GM12873 (cell line): ENCODE results near the gene KCNN3.

ENCODE experiments used
- TF ChIP-seq, protein P1 (sequence below): IDR thresholded peaks from 2 replicates; pipeline ENCODE4 v1.5.1; 2012; ENCODE audit warnings: low read depth, mild to moderate bottlenecking, moderate library complexity, low read length, control low read depth; ENCODE audit not compliant: insufficient read depth; ENCODE audit errors: missing control alignments

KCNN3 gene

DNA sequence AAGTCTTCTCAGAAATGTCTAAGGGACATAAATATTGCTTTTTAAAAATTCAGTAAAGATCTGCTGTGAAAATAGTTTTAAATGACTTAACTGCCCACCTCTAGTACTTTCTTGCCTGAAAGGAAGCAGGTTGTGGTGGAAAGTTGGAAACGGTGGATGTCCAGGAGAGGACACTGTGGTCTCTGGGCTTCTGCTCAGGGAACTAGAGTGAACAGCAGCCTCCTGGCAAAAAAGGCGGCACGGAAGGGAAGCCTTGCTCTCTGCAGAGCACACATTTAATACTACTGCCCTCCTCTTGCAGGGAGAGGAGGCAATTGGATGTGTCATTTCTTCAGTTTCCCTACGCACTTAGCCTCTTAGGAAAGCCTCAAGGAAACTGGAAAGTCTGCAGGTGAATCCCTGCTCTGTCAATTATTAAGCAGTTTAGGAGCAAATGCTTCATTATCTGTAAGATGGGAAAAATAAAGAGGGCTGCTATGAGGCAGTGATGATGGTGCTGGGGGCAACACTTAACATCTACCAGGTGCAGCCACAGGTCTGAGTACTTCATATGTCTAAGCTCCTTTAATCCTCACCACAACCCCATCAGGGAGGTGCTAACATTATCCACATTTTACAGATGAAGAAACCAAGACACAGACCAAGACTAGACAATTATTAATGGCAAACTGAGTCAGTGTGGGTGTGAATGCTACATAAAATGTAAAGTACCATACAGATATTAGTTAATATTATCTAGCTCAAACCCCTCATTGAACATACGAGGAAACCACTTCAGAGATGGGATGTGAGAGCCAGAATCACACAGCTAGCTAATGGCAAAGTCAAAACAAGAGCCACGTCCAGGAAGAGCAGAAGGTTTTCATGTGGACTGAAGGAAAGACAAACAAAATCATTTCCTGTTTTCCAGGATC is 153.2 kb downstream of the KCNN3 start:
- TF ChIP-seq, protein P1, sequence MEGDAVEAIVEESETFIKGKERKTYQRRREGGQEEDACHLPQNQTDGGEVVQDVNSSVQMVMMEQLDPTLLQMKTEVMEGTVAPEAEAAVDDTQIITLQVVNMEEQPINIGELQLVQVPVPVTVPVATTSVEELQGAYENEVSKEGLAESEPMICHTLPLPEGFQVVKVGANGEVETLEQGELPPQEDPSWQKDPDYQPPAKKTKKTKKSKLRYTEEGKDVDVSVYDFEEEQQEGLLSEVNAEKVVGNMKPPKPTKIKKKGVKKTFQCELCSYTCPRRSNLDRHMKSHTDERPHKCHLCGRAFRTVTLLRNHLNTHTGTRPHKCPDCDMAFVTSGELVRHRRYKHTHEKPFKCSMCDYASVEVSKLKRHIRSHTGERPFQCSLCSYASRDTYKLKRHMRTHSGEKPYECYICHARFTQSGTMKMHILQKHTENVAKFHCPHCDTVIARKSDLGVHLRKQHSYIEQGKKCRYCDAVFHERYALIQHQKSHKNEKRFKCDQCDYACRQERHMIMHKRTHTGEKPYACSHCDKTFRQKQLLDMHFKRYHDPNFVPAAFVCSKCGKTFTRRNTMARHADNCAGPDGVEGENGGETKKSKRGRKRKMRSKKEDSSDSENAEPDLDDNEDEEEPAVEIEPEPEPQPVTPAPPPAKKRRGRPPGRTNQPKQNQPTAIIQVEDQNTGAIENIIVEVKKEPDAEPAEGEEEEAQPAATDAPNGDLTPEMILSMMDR = no peak

DNA sequence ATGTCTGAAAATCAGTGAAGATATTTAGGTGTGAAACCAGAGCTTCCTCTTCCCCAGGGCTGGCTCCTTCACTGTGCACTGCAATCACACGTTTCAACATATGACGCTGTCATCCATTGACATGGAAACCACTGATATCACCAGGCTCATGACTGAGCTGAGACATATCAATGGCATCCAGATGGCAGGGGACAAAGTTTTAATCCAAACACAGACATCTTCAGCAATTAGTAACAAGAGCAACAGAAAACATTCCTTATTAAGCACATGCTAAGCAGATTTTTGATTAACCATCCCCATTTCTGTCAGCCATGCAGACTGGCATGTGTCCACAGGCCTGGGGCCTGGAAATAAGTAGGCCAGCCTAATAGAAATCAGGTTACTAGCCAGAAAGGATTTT is 154.1 kb downstream of the KCNN3 start:
- TF ChIP-seq, protein P1 = no peak

DNA sequence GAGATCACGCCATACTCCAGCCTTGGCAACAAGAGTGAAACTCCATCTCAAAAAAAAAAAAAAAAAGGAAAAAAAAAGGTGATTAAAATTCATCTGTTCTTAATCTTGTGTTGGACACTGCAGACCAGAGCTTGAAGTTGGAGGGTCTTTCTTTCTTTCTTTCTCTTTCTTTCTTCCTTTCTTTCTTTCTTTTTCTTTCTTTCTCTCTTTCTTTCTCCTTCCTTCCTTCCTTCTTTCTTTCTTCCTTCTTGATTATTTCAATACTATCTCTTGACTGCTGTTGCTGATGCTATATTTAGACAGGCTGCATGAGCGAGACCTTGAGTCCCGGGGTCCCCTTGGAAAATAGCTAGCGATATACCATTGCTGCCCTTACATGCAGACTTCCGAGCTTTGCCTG is 154.7 kb downstream of the KCNN3 start:
- TF ChIP-seq, protein P1 = no peak

DNA sequence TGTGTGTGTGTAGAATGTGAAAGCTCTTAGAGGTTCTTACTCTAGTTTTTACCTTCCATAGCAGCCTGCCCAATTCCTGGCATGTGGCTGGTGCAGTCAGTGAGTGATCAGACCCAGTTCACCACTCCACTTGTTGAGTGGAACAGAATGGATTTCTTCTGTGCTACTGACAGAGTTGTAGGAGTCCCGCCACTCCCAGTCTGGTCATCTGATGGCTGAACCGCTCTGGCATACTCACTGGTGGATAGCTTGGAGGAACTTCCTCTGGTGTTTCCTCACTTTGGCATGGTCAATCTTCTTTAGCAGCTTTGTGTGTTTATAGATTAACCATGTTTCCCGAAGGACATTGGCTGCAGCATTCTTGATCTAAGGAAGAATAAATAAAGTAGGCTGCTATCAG is 155.4 kb downstream of the KCNN3 start:
- TF ChIP-seq, protein P1 = no peak

DNA sequence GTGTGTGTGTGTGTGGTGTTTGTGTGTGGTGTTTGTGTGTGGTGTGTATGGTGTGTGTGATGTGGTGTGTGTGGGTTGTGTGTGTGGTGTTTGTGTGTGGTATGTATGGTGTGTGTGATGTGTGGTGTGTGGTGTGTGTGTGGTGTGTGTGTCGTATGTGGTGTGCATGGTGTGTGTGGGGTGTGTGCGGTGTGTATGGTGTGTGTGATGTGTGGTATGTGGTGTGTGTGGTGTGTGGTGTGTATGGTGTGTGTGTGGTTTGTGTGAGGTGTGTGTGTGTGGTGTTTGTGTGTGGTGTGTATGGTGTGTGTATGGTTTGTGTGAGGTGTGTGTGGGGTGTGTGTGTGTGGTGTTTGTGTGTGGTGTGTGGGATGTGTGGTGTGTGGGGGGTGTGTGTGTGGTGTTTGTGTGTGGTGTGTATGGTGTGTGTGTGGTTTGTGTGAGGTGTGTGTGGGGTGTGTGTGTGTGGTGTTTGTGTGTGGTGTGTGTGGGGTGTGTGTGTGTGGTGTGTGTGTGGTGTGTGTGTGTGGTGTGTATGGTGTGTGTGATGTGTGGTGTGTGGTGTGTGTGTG is 155.9 kb downstream of the KCNN3 start:
- TF ChIP-seq, protein P1 = no peak

DNA sequence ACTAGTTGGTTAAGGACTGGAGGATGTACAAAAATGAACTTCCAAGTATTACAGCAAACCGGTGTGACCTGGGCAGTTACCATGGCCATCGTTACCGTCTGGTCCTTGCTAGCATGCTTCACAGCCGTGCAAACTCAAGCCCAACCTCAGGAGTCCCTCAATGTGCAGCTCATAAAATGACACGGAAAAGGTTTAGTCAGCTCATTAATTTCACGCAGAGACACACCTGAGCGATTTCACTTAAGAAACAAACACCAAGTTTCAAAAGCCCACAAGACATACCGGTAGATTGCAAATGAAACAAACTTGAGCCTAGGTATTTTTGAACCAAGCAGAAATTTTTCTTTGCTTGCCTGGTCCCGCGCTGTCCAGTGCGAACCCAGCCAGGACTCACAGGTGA is 157.1 kb downstream of the KCNN3 start:
- TF ChIP-seq, protein P1 = no peak

GRCh38 chr1:154712166-154712810 is 157.8 kb downstream of the KCNN3 start:
- TF ChIP-seq, protein P1 = no peak
